Mesenchymal stem cell (in vitro differentiated cells and primary cell): ENCODE measurements around the gene PCSK2.

Source experiments
- DNase-seq: peaks from one replicate; pipeline ENCODE4 v3.0.0-alpha.2; 2013
- H2AFZ ChIP-seq: one replicate; pipeline ENCODE4 v1.6.1; 2013; ENCODE audit warnings: low read depth, mild to moderate bottlenecking, control low read depth, inconsistent platforms, low read length, moderate library complexity
- H2AK5ac ChIP-seq: 2 replicates; pipeline ENCODE4 v1.6.1; 2013; ENCODE audit warnings: low read length, moderate library complexity, mild to moderate bottlenecking, inconsistent platforms; ENCODE audit not compliant: severe bottlenecking
- H2BK120ac ChIP-seq: one replicate; pipeline ENCODE4 v1.6.1; 2013; ENCODE audit warnings: low read depth, mild to moderate bottlenecking, inconsistent platforms, low read length, moderate library complexity
- H2BK12ac ChIP-seq, 2 experiments: one replicate each; pipeline ENCODE4 v1.6.1; 2013; ENCODE audit warnings: inconsistent platforms in 2 of 2, low read length in 2 of 2, mild to moderate bottlenecking in 2 of 2, moderate library complexity in 2 of 2, control low read depth in 1 of 2
- H2BK15ac ChIP-seq: one replicate; pipeline ENCODE4 v1.6.1; 2013; ENCODE audit warnings: mild to moderate bottlenecking, low read depth, inconsistent platforms; ENCODE audit not compliant: poor library complexity, severe bottlenecking
- H2BK5ac ChIP-seq: 2 replicates; pipeline ENCODE4 v1.6.1; 2013; ENCODE audit warnings: low read depth, mild to moderate bottlenecking, low read length, control low read depth, inconsistent platforms; ENCODE audit not compliant: poor library complexity, severe bottlenecking
- H3K14ac ChIP-seq, 2 experiments: one replicate each; pipeline ENCODE4 v1.6.1; 2013; ENCODE audit warnings: inconsistent platforms in 2 of 2, low read length in 2 of 2, control low read depth in 1 of 2, mild to moderate bottlenecking in 1 of 2, moderate library complexity in 1 of 2
- H3K18ac ChIP-seq, 2 experiments: one replicate each; pipeline ENCODE4 v1.6.1; 2013; ENCODE audit warnings: inconsistent platforms in 2 of 2, low read length in 2 of 2, control low read depth in 1 of 2, low read depth in 1 of 2, mild to moderate bottlenecking in 1 of 2
- H3K23ac ChIP-seq, 2 experiments: one replicate each; pipeline ENCODE4 v1.6.1; 2013; ENCODE audit warnings: inconsistent platforms in 2 of 2, low read length in 2 of 2, mild to moderate bottlenecking in 2 of 2, moderate library complexity in 2 of 2, control low read depth in 1 of 2
- H3K27ac ChIP-seq: 2 replicates; pipeline ENCODE4 v1.5.1; 2013; ENCODE audit warnings: mild to moderate bottlenecking, moderate library complexity, low read length, control low read depth, inconsistent platforms; ENCODE audit not compliant: poor library complexity, severe bottlenecking
- H3K27me3 ChIP-seq, 2 experiments: 2 replicates each; pipeline versions ENCODE4 v1.6.1 to v1.7.0; 2013; ENCODE audit warnings: low read length in 2 of 2, mild to moderate bottlenecking in 2 of 2, moderate library complexity in 2 of 2, control low read depth in 1 of 2, inconsistent platforms in 1 of 2; ENCODE audit not compliant: control insufficient read depth in 1 of 2, insufficient read depth in 1 of 2
- H3K36me3 ChIP-seq, 2 experiments: 2 replicates each; pipeline versions ENCODE4 v1.6.1 to v1.7.0; 2013; ENCODE audit warnings: low read length in 2 of 2, control low read depth in 1 of 2, inconsistent platforms in 1 of 2, low read depth in 1 of 2, mild to moderate bottlenecking in 1 of 2; ENCODE audit not compliant: insufficient read depth in 2 of 2, control insufficient read depth in 1 of 2
- H3K4ac ChIP-seq, 2 experiments: one replicate each; pipeline ENCODE4 v1.6.1; 2013; ENCODE audit warnings: inconsistent platforms in 2 of 2, low read length in 2 of 2, mild to moderate bottlenecking in 2 of 2, moderate library complexity in 2 of 2, control low read depth in 1 of 2, low read depth in 1 of 2
- H3K4me1 ChIP-seq: 2 replicates; pipeline ENCODE4 v1.6.1; 2013; ENCODE audit warnings: low read depth, low read length, control low read depth; ENCODE audit not compliant: control insufficient read depth, insufficient read depth
- H3K4me2 ChIP-seq: 2 replicates; pipeline ENCODE4 v1.6.1; 2013; ENCODE audit warnings: low read length, mild to moderate bottlenecking, inconsistent platforms; ENCODE audit not compliant: poor library complexity, severe bottlenecking
- H3K4me3 ChIP-seq, 2 experiments: 2 replicates each; pipeline versions ENCODE4 v1.5.1 to v1.7.0; 2013; ENCODE audit warnings: low read length in 2 of 2, mild to moderate bottlenecking in 2 of 2, control low read depth in 1 of 2, low read depth in 1 of 2; ENCODE audit not compliant: insufficient read depth in 1 of 2
- H3K79me1 ChIP-seq: replicated peaks from 2 replicates; pipeline ENCODE4 v1.6.1; 2013; ENCODE audit warnings: mild to moderate bottlenecking, control low read depth, low read length, inconsistent platforms; ENCODE audit not compliant: poor library complexity, severe bottlenecking
- H3K9ac ChIP-seq: 2 replicates; pipeline ENCODE4 v1.7.0; 2013; ENCODE audit warnings: mild to moderate bottlenecking, low read length, moderate library complexity
- H3K9me3 ChIP-seq: 2 replicates; pipeline ENCODE4 v1.7.0; 2013; ENCODE audit warnings: mild to moderate bottlenecking, low read length; ENCODE audit not compliant: control insufficient read depth
- H4K8ac ChIP-seq: one replicate; pipeline ENCODE4 v1.6.1; 2013; ENCODE audit warnings: inconsistent platforms, mild to moderate bottlenecking, low read length, moderate library complexity
- H4K91ac ChIP-seq: one replicate; pipeline ENCODE4 v1.6.1; 2013; ENCODE audit warnings: mild to moderate bottlenecking, low read length, inconsistent platforms
- WGBS: methylation state at CpG from one replicate; pipeline ENCODE4 v1.1.7; 2013; ENCODE audit warnings: mixed read lengths; 5-methylcytosine and 5-hydroxymethylcytosine counted together

Gene PCSK2

DNA sequence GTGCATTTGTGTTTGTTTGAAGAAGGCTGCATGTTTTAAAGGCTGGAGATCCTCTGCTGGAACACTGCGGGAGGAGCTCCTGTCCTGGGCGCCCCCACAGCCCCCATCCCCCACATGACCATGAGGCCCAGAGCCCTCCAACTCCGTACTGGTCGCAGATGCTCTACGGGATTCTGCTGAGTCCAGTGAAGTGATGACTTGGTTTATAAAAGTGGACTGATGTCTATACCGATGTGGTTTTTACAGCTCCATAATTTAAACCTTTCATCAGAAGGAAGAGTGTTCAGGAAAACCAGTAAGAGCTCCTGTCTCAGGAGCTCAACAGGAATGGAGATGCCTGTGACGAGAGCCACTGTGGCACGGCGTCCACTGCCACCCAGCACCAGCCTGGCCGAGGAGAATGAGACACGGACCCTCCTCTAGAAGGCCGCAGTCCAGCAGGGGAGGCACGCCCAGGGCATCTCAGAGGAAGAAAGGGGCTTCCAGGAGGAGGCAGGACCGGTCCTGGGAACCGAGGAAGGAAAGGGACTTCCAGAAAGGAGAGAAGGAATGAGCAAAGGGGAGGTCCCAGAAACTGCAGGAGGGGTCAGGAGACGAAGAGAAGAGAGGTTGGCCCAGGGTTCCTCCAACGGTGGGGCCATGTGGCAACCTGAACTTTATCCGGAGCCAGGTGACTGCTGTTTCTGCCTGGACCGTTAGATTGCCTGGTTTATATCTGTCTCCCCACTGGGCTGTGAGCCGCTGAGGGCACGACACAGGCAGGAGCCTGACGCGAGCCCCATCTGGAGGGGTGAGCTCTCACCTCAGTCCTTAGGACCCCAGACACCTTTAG lies 277.4 kb downstream of the PCSK2 start:
- Histone ChIP-seq H3K4me1 (peaks cover 6% of the 10 kb centered on the region), H2AFZ (no peak overlapping the region), H4K8ac (no peak overlapping the region), H2BK120ac (no peak overlapping the region), H3K9ac (peak overlapping the region; percentile 76), H2BK15ac (peak overlapping the region; percentile 52), H3K4me3 (peak overlapping the region in 1 of 2 experiments; percentile 75), H2BK12ac (no peak overlapping the region), H3K23ac (no peak overlapping the region), H3K4me2 (no peak overlapping the region), H2AK5ac (no peak overlapping the region), H3K4ac (no peak overlapping the region), H3K27me3 (peaks cover 0 to 29% of the 10 kb centered on the region in 2 experiments), H3K14ac (no peak overlapping the region), H3K18ac (peak overlapping the region in 1 of 2 experiments; percentile 30), H3K27ac (no peak overlapping the region), H4K91ac (peak overlapping the region; percentile 56), H3K79me1 (no peaks in the 10 kb centered on the region), H3K36me3 (peaks cover 0 to 4% of the 10 kb centered on the region in 2 experiments), H3K9me3 (no peaks in the 10 kb centered on the region), H2BK5ac (no peak overlapping the region)
- 46% methylated on average over 16 of the region's 23 CpGs for WGBS
- no peak for DNase-seq

DNA sequence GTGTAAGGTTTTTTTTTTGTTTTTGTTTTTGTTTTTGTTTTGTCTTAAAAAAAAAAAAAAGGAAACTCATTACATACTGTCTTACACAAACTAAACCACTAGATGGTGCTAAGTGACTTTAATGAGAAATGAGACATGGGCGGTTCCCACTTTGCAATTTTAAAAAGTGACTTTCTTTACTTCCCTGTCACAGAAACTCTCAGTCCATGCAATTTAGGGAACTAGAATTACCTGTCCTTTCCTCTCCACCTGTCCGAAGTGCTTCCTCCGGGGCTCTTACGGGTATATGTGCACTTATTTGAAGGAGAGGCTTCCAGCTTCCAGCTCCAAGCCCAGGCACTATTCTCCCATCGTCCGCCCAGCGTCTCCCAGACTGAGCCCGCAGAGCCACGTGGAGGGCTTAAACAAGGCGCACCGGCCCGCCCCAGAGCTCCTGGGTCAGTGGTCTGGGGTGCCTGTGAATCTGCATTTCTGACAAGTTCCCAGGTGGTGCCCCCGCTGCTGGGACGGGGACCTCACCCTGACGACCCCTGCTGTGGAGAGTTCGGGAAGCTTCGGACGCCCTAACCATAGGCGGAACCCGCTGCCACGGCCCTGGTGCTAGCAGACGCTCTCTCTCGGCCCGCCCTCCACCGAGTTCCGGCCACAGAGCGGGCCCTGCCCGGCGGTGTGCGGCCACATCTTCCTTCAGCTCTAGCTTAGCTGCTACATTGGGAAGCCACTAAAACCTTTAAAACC lies 278.2 kb downstream of the PCSK2 start:
- Histone ChIP-seq H3K4me2 (peak overlapping the region; percentile 97), H3K4me1 (peaks cover 6% of the 10 kb centered on the region)
- under 1% methylated on average over 30 of the region's 30 CpGs for WGBS

GRCh38 chr20:17505636-17506517 lies 279.0 kb downstream of the PCSK2 start:
- Histone ChIP-seq H3K4ac (peak overlapping the region in 1 of 2 experiments; percentile 64), H2AK5ac (no peak overlapping the region), H3K4me3 (peak overlapping the region in 1 of 2 experiments; percentile 75), H3K9ac (peak overlapping the region; percentile 76), H3K36me3 (peaks cover 0 to 4% of the 10 kb centered on the region in 2 experiments), H3K14ac (no peak overlapping the region), H3K18ac (peak overlapping the region; percentile 1 to 74), H3K23ac (peak overlapping the region in 1 of 2 experiments; percentile 36), H2BK5ac (no peak overlapping the region), H4K91ac (no peak overlapping the region), H2BK15ac (peak overlapping the region; percentile 26), H3K4me1 (peaks cover 6% of the 10 kb centered on the region), H3K27ac (no peak overlapping the region), H2BK120ac (no peak overlapping the region), H3K79me1 (no peaks in the 10 kb centered on the region), H3K4me2 (peak overlapping the region; percentile 97), H2BK12ac (peak overlapping the region in 1 of 2 experiments; percentile 81), H3K27me3 (peaks cover 0 to 29% of the 10 kb centered on the region in 2 experiments), H4K8ac (peak overlapping the region; percentile 67), H3K9me3 (no peaks in the 10 kb centered on the region), H2AFZ (peak overlapping the region; percentile 16)
- WGBS: 94% methylated on average over 17 of the region's 19 CpGs
- peak; percentile 65 for DNase-seq

More for the DNA sequence above, 278.2 kb downstream of the PCSK2 start:
- Histone ChIP-seq H2AFZ (peak overlapping the region; percentile 76), H2AK5ac (no peak overlapping the region), H2BK5ac (no peak overlapping the region), H3K36me3 (peaks cover 0 to 4% of the 10 kb centered on the region in 2 experiments), H3K18ac (peak overlapping the region; percentile 1 to 74), H2BK12ac (no peak overlapping the region), H3K14ac (no peak overlapping the region), H2BK15ac (no peak overlapping the region), H3K4ac (no peak overlapping the region), H3K27me3 (peaks cover 0 to 29% of the 10 kb centered on the region in 2 experiments), H4K8ac (peak overlapping the region; percentile 53), H3K23ac (peak overlapping the region in 1 of 2 experiments; percentile 36), H3K4me3 (peak overlapping the region; percentile 48 to 75), H3K27ac (no peak overlapping the region), H3K9me3 (no peaks in the 10 kb centered on the region), H4K91ac (no peak overlapping the region), H3K9ac (peak overlapping the region; percentile 76), H3K79me1 (no peaks in the 10 kb centered on the region), H2BK120ac (no peak overlapping the region)
- DNase-seq: peak; percentile 75
